C4-2B (cell line): ENCODE results near the gene GSS.

ENCODE experiments used
- H3K27ac ChIP-seq: fragments of 450-650 bp; 2 replicates; pipeline ENCODE4 v1.5.1; 2017
- ZFX ChIP-seq: fragments of 450-650 bp; IDR thresholded peaks from 2 replicates; pipeline ENCODE4 v1.6.1; 2017
- TF ChIP-seq, protein P1 (sequence below): fragments of 450-650 bp; conservative IDR thresholded peaks from 2 replicates; pipeline ENCODE4 v1.5.1; 2017; ENCODE audit warnings: mild to moderate bottlenecking

The GSS gene

DNA sequence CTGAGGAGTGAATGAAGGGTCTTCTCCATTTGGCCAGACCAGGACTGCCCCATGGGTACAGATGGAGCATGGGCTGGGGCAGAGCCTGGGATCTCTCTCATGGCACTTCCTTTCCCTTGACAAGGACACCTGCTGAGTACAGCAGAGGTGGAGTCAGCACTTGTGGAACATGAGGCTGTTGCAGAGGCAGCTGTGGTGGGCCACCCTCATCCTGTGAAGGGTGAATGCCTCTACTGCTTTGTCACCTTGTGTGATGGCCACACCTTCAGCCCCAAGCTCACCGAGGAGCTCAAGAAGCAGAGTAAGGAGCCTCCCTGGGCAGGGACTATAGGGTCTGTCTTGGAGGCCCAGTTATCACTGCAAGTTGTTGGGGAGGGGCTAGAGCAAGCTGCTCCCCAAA lies 29.6 kb downstream of the GSS start:
- no peak overlapping the region for H3K27ac ChIP-seq
- TF ChIP-seq, protein P1, sequence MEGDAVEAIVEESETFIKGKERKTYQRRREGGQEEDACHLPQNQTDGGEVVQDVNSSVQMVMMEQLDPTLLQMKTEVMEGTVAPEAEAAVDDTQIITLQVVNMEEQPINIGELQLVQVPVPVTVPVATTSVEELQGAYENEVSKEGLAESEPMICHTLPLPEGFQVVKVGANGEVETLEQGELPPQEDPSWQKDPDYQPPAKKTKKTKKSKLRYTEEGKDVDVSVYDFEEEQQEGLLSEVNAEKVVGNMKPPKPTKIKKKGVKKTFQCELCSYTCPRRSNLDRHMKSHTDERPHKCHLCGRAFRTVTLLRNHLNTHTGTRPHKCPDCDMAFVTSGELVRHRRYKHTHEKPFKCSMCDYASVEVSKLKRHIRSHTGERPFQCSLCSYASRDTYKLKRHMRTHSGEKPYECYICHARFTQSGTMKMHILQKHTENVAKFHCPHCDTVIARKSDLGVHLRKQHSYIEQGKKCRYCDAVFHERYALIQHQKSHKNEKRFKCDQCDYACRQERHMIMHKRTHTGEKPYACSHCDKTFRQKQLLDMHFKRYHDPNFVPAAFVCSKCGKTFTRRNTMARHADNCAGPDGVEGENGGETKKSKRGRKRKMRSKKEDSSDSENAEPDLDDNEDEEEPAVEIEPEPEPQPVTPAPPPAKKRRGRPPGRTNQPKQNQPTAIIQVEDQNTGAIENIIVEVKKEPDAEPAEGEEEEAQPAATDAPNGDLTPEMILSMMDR: no peak
- TF ChIP-seq ZFX: no peak

DNA sequence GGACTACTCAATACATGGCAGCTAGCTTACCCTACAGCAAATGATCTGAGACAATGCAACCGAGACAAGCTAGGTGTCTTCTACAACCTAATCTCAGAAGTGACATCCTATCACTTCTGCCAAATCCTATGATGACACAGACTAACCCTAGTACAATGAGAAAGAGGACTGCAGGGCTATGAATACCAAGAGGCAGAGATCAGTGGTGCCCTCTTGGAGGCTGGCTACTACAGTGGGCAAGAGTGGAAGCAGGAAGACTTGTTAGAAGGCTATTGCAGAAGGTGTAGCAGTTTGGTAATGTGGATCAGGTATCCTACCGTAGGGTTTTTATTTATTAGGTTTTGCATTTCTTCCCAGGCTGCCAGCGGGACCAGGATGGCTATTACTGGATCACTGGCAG lies 30.3 kb downstream of the GSS start:
- H3K27ac ChIP-seq: no peak overlapping the region
- TF ChIP-seq ZFX: no peak
- TF ChIP-seq, protein P1: no peak

DNA sequence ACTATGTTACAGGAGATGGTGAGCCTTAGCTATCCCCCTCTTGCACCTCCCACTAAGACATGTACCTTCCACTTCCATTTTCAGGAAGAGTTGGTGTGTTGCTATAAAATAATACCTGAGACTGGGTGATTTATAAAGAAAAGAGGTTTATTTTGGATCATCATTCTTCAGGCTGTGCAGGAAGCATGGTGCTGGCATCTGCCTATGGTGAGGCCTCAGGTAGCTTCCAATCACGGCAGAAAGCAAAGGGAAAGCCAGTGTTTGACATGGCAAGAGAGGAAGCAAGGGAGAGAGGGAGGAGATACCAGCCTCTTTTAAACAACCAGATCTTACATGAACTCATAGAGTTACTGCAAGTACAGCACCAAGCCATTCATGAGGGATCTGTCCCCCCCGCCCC lies 32.2 kb downstream of the GSS start:
- TF ChIP-seq, protein P1: no peak
- TF ChIP-seq ZFX: no peak

DNA sequence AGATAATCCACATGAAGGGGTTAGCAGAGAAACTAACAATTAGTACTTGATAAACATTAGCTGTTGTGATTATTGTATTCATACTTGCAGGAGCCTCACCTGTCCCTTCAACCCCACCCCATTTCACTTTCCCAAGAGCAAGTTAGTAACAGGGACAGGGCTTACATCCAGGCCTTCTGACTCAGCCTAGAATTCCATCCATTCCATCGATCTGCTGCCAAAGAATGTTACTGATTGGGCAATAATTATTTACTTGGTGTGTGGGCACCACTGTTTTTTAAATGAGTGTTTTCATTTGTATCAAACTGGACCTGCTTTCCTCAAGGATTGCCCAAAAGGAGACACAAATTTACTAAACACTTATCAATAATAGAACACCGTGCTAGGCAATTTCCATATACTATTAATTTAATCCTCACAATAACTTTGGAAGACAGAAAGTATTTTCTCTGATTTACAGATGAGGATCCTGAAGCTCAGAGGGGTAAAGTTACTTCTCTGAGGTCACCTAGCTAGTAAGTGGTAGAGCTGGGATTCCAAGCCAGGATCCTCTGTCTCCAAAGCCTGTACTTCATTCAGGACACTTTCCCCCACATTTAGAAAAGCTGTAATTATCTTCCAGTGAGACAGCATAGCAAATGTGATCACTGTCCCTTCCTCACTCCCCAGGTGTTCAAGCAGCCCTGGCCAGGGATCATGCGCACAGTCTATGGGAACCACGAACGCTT lies 32.8 kb downstream of the GSS start:
- TF ChIP-seq, protein P1: no peak
- no peak for TF ChIP-seq ZFX
- no peak overlapping the region for H3K27ac ChIP-seq

More for the DNA sequence above, 32.2 kb downstream of the GSS start:
- no peak overlapping the region for H3K27ac ChIP-seq

DNA sequence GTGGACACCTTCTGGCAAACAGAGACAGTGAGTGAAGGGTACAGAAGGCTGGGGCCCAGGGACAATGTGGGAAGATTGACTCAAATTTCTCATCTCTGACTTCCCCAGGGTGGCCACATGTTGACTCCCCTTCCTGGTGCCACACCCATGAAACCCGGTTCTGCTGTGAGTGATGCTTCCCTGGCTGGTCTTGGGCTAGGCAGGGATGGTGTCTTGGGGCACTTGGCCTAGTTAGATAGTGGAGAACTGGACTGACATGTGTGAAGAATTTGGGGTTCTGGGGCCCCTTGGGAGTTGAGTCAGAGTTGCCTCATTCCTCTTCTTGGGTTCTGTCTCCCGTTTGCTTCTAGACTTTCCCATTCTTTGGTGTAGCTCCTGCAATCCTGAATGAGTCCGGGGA lies 34.2 kb downstream of the GSS start:
- no peak overlapping the region for H3K27ac ChIP-seq
- TF ChIP-seq, protein P1: no peak
- no peak for TF ChIP-seq ZFX

DNA sequence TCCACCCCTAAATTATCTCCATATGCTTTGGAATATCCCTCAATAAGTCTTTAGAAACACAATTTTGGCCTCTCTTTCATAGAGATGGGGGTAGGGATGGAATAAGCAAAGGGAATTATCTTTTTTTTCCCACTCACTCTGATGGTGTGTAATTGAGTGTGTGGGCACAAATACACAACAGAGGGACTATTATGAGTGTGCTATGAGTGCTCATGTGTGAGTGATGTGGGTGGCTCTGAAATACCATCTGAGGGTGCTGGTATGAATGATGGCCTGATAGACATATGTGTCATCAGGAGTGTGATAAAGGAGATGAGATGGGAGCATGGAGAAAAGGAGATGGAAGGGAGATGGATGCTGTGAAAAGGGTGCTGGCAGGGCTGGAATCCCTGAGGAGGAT lies 35.6 kb downstream of the GSS start:
- no peak overlapping the region for H3K27ac ChIP-seq
- no peak for TF ChIP-seq ZFX
- TF ChIP-seq, protein P1: no peak

DNA sequence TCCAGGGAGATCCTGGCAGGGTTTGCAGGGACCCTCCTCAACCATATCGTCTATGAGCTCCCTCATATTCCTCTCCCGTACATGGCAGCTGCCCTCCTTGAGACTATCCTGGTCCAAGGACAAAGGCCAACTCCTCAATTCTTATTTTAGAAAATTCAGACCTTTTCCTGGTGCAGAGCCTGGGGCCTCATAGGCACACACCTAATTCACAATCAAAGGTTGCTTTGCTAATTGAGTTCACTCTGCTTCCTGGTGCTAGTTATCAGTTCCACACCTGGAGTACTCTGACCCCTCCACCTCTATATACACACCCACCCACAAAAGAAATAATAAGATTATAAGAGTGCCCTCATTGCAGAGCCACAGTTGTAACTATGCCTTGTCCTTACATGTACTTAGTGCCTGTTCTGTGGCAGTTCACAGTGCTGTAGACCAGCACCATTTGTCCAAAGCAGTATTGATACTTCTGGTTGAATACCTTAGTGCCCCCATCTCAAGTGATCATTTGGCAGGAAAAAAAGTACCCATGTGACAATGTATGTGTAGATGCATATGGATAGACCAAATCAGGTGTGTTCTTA lies 38.7 kb downstream of the GSS start:
- H3K27ac ChIP-seq: no peak overlapping the region
- no peak for TF ChIP-seq ZFX
- TF ChIP-seq, protein P1: no peak
